HepG2 (cell line): ENCODE measurements around the gene CCNQ. TPM values are rescaled to one million over a fixed set of nuclear protein-coding genes. Genes with fewer than 3 reads are reported as not detected.

Experiments
- ATF2 ChIP-seq: sonication (generic); formaldehyde crosslinking; IDR thresholded peaks from 2 replicates; pipeline ENCODE4 v1.4.0; 2020; ENCODE audit warnings: missing genetic modification reagents
- CENPT ChIP-seq: sonication (generic); formaldehyde crosslinking; IDR thresholded peaks from 2 replicates; pipeline ENCODE4 v1.8.0; 2022; ENCODE audit warnings: low read depth, mild to moderate bottlenecking, moderate library complexity, missing genetic modification reagents
- HMG20B ChIP-seq: conservative IDR thresholded peaks from 2 replicates; pipeline ENCODE4 v1.6.1; 2016; ENCODE audit warnings: missing genetic modification reagents, missing compliant biosample characterization
- IKZF4 ChIP-seq: sonication (generic); formaldehyde crosslinking; IDR thresholded peaks from 2 replicates; pipeline ENCODE4 v1.5.1; 2020; ENCODE audit warnings: borderline replicate concordance, mild to moderate bottlenecking, low read depth, missing genetic modification reagents; ENCODE audit errors: not compliant biosample characterization
- NFE2L2 ChIP-seq: fragments of 150-350 bp; IDR thresholded peaks from 2 replicates; pipeline ENCODE4 v1.6.1; 2014; ENCODE audit warnings: low read length
- NR2F6 ChIP-seq, 2 experiments: IDR thresholded peaks; 2 replicates each; pipeline ENCODE4 v1.6.1; 2016; ENCODE audit warnings: antibody characterized with exemption in 1 of 2, mild to moderate bottlenecking in 1 of 2
- TCF12 ChIP-seq, 2 experiments: fragments of 450-650 bp in 1 of 2; sonication (generic) in 1 of 2; formaldehyde crosslinking in 1 of 2; IDR thresholded peaks; 2 replicates each; pipeline versions ENCODE4 v1.6.1 to v1.8.0; 2017 to 2022; ENCODE audit warnings: antibody characterized with exemption in 1 of 2, mild to moderate bottlenecking in 1 of 2, missing genetic modification reagents in 1 of 2, moderate library complexity in 1 of 2
- THAP9 ChIP-seq: sonication (generic); formaldehyde crosslinking; IDR thresholded peaks from 2 replicates; pipeline ENCODE4; 2020; ENCODE audit warnings: missing genetic modification reagents, mild to moderate bottlenecking, borderline replicate concordance
- YY1 ChIP-seq: IDR thresholded peaks from 2 replicates; pipeline ENCODE4 v1.6.1; 2011; ENCODE audit warnings: low read length, low read depth, moderate library complexity, mild to moderate bottlenecking; ENCODE audit not compliant: insufficient read depth, insufficient replicate concordance
- ZBTB7A ChIP-seq: sonication (generic); formaldehyde crosslinking; IDR thresholded peaks from 2 replicates; pipeline ENCODE4 v1.8.0; 2022; ENCODE audit warnings: mild to moderate bottlenecking, missing genetic modification reagents
- ZNF17 ChIP-seq: sonication (generic); formaldehyde crosslinking; IDR thresholded peaks from 2 replicates; pipeline ENCODE4 v1.5.0; 2020; ENCODE audit warnings: mild to moderate bottlenecking, missing genetic modification reagents
- ZNF317 ChIP-seq: sonication (generic); formaldehyde crosslinking; IDR thresholded peaks from 2 replicates; pipeline ENCODE4 v1.5.0; 2020; ENCODE audit warnings: mild to moderate bottlenecking, missing genetic modification reagents
- ZNF44 ChIP-seq: sonication (generic); formaldehyde crosslinking; IDR thresholded peaks from 2 replicates; pipeline ENCODE4 v1.5.1; 2020; ENCODE audit warnings: mild to moderate bottlenecking, missing genetic modification reagents
- ZNF550 ChIP-seq: sonication (generic); formaldehyde crosslinking; IDR thresholded peaks from 2 replicates; pipeline ENCODE4 v1.4.0; 2020; ENCODE audit warnings: mild to moderate bottlenecking, missing genetic modification reagents, borderline replicate concordance
- ZNF589 ChIP-seq: sonication (generic); formaldehyde crosslinking; conservative IDR thresholded peaks from 2 replicates; pipeline ENCODE4 v1.8.0; 2022; ENCODE audit warnings: mild to moderate bottlenecking, moderate library complexity, missing genetic modification reagents
- ZNF646 ChIP-seq: sonication (generic); formaldehyde crosslinking; IDR thresholded peaks from 2 replicates; pipeline ENCODE4 v1.9.0; 2021; ENCODE audit warnings: mild to moderate bottlenecking, missing genetic modification reagents
- ZNF660 ChIP-seq: sonication (generic); formaldehyde crosslinking; IDR thresholded peaks from 2 replicates; pipeline ENCODE4 v1.5.1; 2020; ENCODE audit warnings: mild to moderate bottlenecking, low read depth, missing genetic modification reagents, borderline replicate concordance
- ZNF777 ChIP-seq: sonication (generic); formaldehyde crosslinking; IDR thresholded peaks from 2 replicates; pipeline ENCODE4 v1.4.0; 2020; ENCODE audit warnings: missing genetic modification reagents
- polyA plus RNA-seq, 8 experiments: library from polyadenylated mRNA; depleted of rRNA in 3 of 8; stranded (reverse) in 7 of 8; unstranded in 1 of 8; fragments of >200 nt; fragmentation: Illumina TruSeq in 4 of 8; extraction: Trizol in 4 of 8; gene quantifications; 2 replicates each; pipeline versions ENCODE4 v1.2.1 to v1.2.3, GENCODE V29; 2011 to 2016; ENCODE audit warnings: low read depth in 4 of 8, missing spikeins in 1 of 8, mixed read lengths in 1 of 8; ENCODE audit not compliant: insufficient read depth in 1 of 8
- total RNA-seq, 5 experiments: library from RNA; depleted of rRNA; stranded (reverse); fragments of >200 nt; fragmentation: Illumina TruSeq; extraction: Trizol; gene quantifications; 2 replicates each; pipeline ENCODE4 v1.2.3, GENCODE V29; 2016; ENCODE audit warnings: low read depth in 1 of 5

Gene CCNQ
- total and polyA plus RNA-seq, 2 of the 13 experiments (the other 11 are each of a cell fraction or from before 2014, with no cell fraction given): 15.0 to 25.5 TPM

GRCh38 chrX:153646620-153647373 is 47.9 kb upstream of the CCNQ start, which contains the start of gene DUSP9 (continued):
- TF ChIP-seq THAP9 (CRISPR knock-in tag): no peak
- peak; percentile 64; the same call in 1 of the 2 replicates for TF ChIP-seq HMG20B (CRISPR knock-in tag)
- peak; percentile 90 for TF ChIP-seq NR2F6 (IDR thresholded peaks at IDR 0.05)
- peak; percentile 99 for TF ChIP-seq NR2F6 (CRISPR knock-in tag; IDR thresholded peaks at IDR 0.05)
- no peak for TF ChIP-seq ZNF660
- no peak for TF ChIP-seq ZBTB7A (CRISPR knock-in tag)
- no peak for TF ChIP-seq ZNF550 (CRISPR knock-in tag)
- TF ChIP-seq YY1: peak; percentile 30
- no peak for TF ChIP-seq ZNF777
- no peak for TF ChIP-seq ZNF317
- TF ChIP-seq ATF2: peak; percentile 49; the same call in 1 of the 2 replicates
- no peak for TF ChIP-seq IKZF4 (CRISPR knock-in tag)
- peak; percentile 50; the same call in 1 of the 2 replicates for TF ChIP-seq ZNF589 (CRISPR knock-in tag)
- no peak for TF ChIP-seq ZNF17 (CRISPR knock-in tag)
- no peak for TF ChIP-seq TCF12 (IDR thresholded peaks at IDR 0.05)
- peak; percentile 68; the same call in 1 of the 2 replicates for TF ChIP-seq TCF12 (CRISPR knock-in tag; IDR thresholded peaks at IDR 0.05)
- TF ChIP-seq NFE2L2: no peak
- no peak for TF ChIP-seq ZNF44 (CRISPR knock-in tag)
- no peak for TF ChIP-seq ZNF646 (CRISPR knock-in tag)
- no peak for TF ChIP-seq CENPT (CRISPR knock-in tag)
